HL-60 (cell line): ENCODE data around the gene CXCL16.

Experiments
- DNase-seq, 2 experiments: peaks; one replicate each; pipeline ENCODE4 v3.0.0-alpha.2; 2010 to 2020; ENCODE audit warnings: low read depth in 1 of 2, low spot score in 1 of 2
- H3K27ac ChIP-seq: fragments of 250-450 bp; sonication (Bioruptor Pico); replicated peaks from 2 replicates; pipeline ENCODE4 v1.5.1; 2020; ENCODE audit warnings: mild to moderate bottlenecking, moderate library complexity
- H3K27me3 ChIP-seq: fragments of 250-450 bp; sonication (Bioruptor Pico); 2 replicates; pipeline ENCODE4 v1.5.1; 2021; ENCODE audit warnings: mild to moderate bottlenecking, moderate library complexity; ENCODE audit not compliant: insufficient read depth, poor library complexity, severe bottlenecking
- H3K4me3 ChIP-seq: replicated peaks from 2 replicates; pipeline ENCODE4 v1.5.1; 2011; ENCODE audit warnings: mild to moderate bottlenecking, control low read depth, low read length; ENCODE audit not compliant: insufficient read depth
- GABPA ChIP-seq: IDR thresholded peaks from 2 replicates; pipeline ENCODE4 v1.6.1; 2012; ENCODE audit warnings: low read depth
- POLR2AphosphoS5 ChIP-seq: IDR thresholded peaks from 2 replicates; pipeline ENCODE4 v1.6.1; 2012; ENCODE audit warnings: low read depth
- SPI1 ChIP-seq: IDR thresholded peaks from 2 replicates; pipeline ENCODE4 v1.6.1; 2012; ENCODE audit warnings: low read depth, mild to moderate bottlenecking, borderline replicate concordance
- TF ChIP-seq, protein P1 (sequence below): IDR thresholded peaks from one replicate; pipeline ENCODE4 v1.5.1; 2011; ENCODE audit warnings: low read length, control low read depth, inconsistent platforms; ENCODE audit not compliant: insufficient read depth
- TF ChIP-seq, protein P2 (sequence below): IDR thresholded peaks from 2 replicates; pipeline ENCODE4 v1.6.1; 2012; ENCODE audit warnings: low read depth; ENCODE audit not compliant: insufficient replicate concordance

Gene CXCL16

DNA sequence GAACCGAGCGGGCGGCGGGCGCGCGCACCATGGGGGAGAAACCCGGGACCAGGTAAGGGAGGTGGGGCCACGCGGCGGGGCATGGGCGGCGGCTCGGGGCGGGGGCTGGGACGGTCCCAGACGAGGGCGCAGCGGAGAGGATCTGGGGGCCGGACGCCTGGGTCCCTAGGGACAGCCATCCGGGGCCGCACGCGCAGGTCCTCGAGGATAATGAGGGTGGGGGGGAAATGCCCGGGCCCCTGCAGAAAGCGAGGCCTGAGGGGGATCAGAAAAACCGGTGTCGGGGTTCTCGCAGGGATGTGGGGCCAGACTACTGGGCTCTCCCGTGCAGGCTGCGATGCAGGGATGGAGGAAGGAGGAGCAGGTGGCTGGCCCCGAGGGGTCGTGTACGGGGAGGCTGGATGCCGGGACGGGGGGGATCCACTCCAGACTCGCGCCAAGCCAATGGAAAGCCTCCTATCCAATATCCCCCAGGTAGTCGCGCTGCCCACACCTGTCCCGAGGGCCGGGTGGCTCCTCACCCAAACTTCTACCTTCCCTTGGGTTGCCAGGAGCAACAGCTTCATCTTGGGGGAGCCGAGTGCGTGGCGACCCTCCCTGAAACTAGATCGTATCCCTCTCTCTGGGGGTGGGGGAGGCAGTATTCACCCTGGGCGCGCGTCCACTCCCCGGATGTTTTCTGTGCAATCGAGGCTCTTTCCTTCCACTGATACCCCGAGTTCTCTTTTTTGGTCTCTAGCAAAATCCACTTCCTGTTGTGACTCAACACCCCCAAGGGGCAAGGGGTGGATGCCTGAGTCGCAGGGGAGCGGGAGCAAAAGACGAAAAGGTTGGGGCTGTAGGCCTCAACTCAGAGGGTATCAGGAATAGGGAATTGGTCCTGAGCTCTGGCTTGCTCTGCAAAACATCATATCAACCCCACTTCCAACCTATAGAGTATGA is 28.8 kb downstream of the CXCL16 start:
- TF ChIP-seq SPI1 (peak; percentile 53; the same call in 1 of the 2 replicates), GABPA (no peak), POLR2AphosphoS5 (0 out of 2 replicates have a peak, but pooled peaks have one; percentile 18)
- TF ChIP-seq, protein P1, sequence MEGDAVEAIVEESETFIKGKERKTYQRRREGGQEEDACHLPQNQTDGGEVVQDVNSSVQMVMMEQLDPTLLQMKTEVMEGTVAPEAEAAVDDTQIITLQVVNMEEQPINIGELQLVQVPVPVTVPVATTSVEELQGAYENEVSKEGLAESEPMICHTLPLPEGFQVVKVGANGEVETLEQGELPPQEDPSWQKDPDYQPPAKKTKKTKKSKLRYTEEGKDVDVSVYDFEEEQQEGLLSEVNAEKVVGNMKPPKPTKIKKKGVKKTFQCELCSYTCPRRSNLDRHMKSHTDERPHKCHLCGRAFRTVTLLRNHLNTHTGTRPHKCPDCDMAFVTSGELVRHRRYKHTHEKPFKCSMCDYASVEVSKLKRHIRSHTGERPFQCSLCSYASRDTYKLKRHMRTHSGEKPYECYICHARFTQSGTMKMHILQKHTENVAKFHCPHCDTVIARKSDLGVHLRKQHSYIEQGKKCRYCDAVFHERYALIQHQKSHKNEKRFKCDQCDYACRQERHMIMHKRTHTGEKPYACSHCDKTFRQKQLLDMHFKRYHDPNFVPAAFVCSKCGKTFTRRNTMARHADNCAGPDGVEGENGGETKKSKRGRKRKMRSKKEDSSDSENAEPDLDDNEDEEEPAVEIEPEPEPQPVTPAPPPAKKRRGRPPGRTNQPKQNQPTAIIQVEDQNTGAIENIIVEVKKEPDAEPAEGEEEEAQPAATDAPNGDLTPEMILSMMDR: no peak
- TF ChIP-seq, protein P2, sequence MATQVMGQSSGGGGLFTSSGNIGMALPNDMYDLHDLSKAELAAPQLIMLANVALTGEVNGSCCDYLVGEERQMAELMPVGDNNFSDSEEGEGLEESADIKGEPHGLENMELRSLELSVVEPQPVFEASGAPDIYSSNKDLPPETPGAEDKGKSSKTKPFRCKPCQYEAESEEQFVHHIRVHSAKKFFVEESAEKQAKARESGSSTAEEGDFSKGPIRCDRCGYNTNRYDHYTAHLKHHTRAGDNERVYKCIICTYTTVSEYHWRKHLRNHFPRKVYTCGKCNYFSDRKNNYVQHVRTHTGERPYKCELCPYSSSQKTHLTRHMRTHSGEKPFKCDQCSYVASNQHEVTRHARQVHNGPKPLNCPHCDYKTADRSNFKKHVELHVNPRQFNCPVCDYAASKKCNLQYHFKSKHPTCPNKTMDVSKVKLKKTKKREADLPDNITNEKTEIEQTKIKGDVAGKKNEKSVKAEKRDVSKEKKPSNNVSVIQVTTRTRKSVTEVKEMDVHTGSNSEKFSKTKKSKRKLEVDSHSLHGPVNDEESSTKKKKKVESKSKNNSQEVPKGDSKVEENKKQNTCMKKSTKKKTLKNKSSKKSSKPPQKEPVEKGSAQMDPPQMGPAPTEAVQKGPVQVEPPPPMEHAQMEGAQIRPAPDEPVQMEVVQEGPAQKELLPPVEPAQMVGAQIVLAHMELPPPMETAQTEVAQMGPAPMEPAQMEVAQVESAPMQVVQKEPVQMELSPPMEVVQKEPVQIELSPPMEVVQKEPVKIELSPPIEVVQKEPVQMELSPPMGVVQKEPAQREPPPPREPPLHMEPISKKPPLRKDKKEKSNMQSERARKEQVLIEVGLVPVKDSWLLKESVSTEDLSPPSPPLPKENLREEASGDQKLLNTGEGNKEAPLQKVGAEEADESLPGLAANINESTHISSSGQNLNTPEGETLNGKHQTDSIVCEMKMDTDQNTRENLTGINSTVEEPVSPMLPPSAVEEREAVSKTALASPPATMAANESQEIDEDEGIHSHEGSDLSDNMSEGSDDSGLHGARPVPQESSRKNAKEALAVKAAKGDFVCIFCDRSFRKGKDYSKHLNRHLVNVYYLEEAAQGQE: no peak
- Histone ChIP-seq H3K27ac (peak overlapping the region; percentile 86), H3K4me3 (peak overlapping the region; percentile 76), H3K27me3 (no peaks in the 10 kb centered on the region)
- DNase-seq: peak in 1 of 2 experiments; percentile 64

DNA sequence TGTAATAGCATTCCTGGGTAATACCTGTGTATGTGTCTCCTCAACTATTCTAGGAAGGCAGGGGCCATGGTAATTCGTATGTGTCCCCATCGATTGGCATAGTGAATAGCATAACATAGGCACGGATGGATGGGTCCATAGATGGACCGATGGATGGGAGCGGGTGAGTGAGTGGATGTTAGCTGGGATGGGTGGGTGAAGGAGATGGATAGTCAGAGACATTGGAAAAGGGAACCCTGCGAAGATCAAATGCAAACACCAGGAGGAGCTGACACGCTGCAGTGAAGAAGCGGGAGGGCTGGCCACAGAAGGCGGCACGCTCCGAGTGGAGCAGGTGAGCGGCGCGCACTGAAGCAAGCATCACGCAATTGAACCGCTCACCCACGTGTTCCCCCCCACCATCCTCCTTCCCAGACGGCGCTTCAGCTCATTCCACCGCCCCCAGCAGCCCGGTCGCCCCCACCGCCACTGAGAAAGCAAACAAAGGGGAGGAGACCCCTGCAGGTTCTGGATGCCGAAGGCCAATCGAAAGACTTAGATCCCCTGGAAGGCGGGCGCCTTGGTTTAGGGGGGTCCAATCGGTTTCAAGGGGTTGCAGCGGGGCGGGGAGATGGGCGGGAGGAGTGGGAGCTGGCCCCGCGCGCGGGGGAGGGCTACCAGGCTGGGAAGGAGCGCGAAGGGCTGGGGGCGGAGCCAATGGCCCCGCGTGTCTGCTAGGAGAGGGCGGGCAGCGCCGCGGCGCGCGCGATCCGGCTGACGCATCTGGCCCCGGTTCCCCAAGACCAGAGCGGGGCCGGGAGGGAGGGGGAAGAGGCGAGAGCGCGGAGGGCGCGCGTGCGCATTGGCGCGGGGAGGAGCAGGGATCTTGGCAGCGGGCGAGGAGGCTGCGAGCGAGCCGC is 29.7 kb downstream of the CXCL16 start, which contains the start of gene ARRB2:
ARRB2 (plus strand) TSS at position 839 of the 899 bp plus-strand sequence. CDS start 90 bp downstream, outside the sequence.
- TF ChIP-seq GABPA: no peak
- TF ChIP-seq, protein P2: no peak
- peak; percentile 17; the same call in 1 of the 2 replicates for TF ChIP-seq POLR2AphosphoS5
- TF ChIP-seq, protein P1: peak; percentile 31
- no peak for TF ChIP-seq SPI1
- Histone ChIP-seq H3K27ac (peak within 1 kb of the TSS; percentile 86), H3K27me3 (no peaks in the 10 kb centered on the region), H3K4me3 (peak within 1 kb of the TSS; percentile 76)
- DNase-seq: peak; percentile 90 to 92

DNA sequence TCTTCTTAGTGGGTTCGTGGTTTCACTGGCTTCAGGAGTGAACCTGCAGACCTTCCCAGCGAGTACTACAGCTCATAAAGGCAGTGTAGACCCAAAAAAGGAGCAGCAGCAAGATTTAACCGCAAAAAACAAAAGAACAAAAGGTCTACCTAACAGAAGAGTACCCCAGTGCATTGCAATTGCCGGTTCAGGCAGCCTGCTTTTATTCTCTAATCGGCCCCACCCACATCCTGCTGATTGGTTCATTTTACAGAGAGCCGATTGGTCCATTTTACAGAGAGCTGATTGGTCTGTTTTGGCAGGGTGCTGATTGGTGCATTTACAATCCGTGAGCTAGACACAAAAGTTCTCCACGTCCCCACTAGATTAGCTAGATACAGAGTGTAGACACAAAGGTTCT is 31.3 kb downstream of the CXCL16 start:
- no peak for TF ChIP-seq POLR2AphosphoS5
- TF ChIP-seq, protein P1: no peak
- no peak for TF ChIP-seq GABPA
- TF ChIP-seq SPI1: no peak
- no peak overlapping the region for H3K4me3 ChIP-seq
- DNase-seq: peak in 1 of 2 experiments; percentile 24
- H3K27ac ChIP-seq: no peak overlapping the region
- no peaks in the 10 kb centered on the region for H3K27me3 ChIP-seq
